GM19324 (cell line): ENCODE results near the gene DNHD1.
A peak's percentile ranks its signal among the peaks of the same experiment; 100 is the strongest.

Source experiments
- ATAC-seq: cut with Tn5 transposase; IDR thresholded peaks from one replicate; pipeline ENCODE4 v1.9.1; 2021; ENCODE audit warnings: mild to moderate bottlenecking, moderate library complexity; ENCODE audit not compliant: unreplicated experiment, low FRiP score

Gene DNHD1

GRCh38 chr11:6579681-6580080, 82.6 kb downstream of the DNHD1 start:
- ATAC-seq: no peak

DNA sequence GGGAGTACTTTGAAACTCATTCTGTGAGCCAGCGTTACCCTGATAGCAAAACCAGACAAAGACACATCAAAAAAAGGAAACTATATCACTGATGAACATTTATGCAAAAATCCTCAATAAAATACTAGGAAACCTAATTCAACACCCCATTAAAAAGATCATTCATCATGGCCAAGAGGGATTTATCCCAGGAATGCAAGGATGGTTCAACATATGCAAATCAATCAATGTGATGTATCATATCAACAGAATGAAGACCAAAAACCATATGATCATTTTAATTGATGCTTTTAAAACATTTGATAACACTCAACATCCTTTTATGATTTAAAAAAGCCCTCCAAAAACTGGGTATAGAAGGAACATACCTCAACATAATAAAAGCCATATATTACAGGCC, 86.5 kb downstream of the DNHD1 start:
- no peak for ATAC-seq

- ATAC-seq: no peak
Measured at GRCh38 chr11:6584528-6584927, 87.4 kb downstream of the DNHD1 start.

- ATAC-seq: no peak
Measured at GRCh38 chr11:6586434-6587359, 89.6 kb downstream of the DNHD1 start.

DNA sequence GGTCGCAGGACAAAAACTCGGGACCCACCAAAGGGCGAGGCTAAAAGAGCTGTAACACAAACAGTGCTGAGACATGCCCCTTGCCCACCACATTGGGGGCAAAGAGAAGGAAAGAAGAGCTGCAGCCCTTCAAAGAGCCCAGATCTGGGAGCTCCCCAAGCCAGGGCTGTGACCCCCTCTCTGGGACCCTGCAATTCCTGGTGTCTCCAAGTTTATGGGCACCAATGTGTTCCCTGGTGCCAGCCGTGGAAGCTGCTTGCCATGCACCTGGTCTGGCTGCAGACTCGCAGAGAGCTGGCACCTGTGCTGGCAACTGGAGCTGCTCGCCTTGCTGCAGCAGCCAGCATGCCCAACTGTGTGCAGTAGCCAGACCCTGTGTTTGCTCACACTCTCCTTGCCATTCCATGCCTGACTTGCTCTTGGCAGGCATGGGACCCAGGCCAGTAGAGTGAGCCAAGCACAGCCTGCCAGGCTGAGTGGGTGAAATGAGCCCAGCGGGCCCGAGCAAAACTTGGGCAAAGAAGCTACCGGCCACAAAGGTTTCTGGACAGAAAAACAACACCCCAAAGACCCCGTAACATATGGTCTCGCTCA, 90.4 kb downstream of the DNHD1 start:
- ATAC-seq: no peak

DNA sequence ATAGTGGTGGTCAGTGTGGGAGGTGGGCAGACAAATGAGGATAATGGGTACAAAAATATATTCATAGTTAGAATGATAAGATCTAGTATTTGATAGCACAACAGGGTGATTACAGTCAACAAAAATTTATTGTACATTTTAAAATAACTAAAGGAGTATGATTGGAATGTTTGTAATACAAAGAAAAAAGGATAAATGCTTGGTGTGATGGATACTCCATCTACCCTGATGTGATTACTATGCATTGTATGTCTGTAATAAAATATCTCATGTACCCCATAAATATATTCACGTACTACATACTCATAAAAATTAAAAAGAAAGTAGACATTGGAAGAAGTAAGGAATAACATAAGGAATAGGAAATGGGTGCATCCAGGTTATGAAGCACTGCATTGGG, 90.9 kb downstream of the DNHD1 start:
- ATAC-seq: no peak

DNA sequence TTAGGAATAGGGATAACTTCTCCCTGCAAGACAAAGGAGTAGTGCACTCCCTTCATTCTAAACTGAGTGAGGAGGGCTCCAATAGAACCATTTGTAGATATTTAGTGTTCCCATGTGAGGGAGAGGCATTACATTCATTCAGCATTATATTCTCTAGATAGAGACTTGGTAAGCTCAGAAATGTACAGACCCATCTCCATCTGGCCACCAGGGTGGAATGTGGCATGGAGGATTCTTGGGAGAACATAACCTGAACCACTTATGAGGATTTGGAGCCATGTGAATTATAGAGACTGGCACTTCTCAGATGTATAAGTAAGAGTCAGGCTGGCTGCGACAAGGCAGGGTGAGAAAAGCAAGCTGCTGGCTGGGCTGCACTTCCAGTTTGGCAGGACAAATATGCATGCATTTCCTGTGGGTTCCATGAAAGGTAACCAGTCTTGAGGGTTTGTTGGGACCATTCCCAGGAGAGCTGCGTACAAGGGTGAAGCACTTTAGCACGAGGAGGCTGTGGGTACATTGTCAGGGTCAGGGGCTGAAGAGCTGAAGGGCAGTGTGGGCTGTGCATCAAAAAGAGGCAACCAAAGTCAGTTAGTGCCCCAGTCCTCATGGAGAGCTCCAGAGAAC, 97.2 kb downstream of the DNHD1 start:
- ATAC-seq: no peak

DNA sequence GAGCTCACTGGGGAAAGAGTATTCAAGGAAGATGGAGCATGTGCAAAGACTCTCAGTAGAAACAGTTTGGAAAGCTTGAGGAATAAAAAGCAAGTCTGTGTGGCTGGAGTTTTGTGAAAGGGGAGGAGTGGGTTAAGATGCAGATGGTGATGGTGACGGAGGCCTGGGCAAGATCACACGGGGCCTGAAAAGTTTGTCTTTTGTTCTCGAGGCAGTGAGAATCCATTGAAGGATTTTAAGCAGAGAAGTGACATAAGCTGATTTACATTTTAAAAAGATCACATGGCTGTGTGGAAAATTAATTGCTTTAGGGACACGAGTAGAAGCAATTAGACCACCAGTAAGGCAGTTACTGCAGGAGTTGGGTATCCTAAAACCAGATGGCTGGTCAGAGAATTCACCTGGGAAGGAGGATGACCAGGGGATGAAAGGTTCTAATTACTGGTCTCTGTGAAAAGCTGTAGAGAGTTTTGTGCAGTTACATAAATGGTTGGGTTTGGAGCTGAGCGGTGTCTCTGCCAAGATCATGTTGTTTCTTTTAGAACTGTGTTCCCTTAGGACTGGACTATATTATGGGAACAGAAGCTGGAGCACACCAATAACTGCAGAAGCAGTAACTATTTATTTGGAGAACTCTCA, 99.3 kb downstream of the DNHD1 start:
- no peak for ATAC-seq

- ATAC-seq: no peak
Measured at GRCh38 chr11:6598555-6598954, 101.5 kb downstream of the DNHD1 start.

DNA sequence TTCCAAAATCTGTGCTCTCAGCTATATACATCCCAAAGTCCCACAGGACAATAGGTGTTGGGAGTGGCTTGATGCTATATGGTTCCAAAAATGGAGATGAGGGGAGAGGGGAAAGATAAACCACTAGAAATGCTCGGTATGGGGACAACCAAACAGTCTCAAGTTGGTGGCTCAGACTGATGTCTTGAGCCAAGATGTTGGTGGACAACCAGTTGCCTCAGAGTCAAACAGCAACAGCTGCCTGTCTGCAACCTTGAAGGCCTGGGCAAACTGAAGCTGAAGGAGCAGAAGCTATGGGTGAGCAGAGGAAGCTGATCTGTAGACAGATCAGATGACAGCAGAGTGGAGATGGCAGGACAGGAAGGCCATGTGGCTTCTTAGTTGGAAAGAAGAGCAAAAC, 102.4 kb downstream of the DNHD1 start:
- ATAC-seq: no peak

- no peak for ATAC-seq
Measured at GRCh38 chr11:6599881-6600390, 102.9 kb downstream of the DNHD1 start.

DNA sequence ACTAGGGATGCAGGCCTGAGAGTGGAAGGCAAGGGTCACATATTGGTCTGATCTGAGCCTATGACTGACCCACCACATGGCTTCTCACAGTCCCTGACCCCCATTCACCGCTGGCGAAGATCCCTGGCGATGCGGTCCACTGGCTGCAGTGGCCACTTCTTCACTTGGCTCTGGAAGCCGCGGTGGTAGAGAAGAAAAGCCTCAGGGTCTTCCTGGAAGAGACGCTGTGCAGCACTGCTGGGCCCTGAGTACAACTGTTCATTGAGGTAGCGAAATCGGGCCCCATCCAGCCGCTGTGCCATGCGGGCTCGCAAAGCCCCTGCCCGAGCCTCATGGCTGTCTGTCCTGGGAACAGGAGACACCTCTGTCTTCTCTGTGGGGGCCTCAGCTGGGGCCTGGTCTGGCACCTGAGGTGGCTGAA, 104.0 kb downstream of the DNHD1 start:
- ATAC-seq: no peak

DNA sequence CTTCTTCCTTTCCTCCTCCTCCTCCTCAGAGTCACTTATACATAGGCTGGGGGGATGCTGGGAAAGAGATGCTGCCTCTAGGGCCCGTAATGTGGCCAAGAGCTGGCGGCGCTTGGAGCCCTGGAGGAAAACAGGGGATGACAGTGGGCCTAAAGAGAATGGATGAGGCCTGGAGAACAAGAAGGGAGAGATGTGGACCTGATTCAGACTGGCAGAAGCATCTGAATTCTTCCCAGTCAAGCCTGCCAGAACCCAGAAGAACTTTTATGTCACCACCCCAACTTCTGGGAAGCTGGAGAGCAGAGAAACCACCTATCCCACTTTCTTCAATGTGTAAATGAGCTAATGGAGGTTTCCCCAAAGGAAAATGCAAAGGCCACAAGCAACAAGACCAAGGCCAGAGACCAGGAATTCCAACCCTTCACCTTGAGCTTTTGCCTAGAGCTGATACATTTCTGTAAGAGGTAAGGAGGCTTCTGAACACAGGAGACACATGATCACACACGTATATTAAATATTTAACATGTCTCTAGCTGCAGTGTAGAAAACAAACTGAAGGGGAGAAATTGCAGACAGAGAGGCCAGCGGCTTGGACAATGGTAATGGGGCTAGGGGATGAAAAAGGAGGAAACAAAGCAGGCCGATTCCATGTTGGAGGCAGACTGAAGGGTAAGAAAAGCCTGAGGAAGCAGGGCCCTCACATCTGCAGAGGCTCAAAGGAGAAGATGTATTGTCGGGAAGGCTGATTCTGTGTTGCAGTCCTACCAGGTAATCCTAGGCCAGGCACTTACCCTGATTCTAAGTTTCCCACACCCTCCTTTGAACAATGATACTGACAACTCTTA, 105.2 kb downstream of the DNHD1 start:
- no peak for ATAC-seq

GRCh38 chr11:6603287-6604080, 106.4 kb downstream of the DNHD1 start, which contains the start of the genes ILK and RRP8:
ILK (plus strand) TSS chr11:6603774; CDS start chr11:6604272, 498 bp downstream.
RRP8 (minus strand) TSS chr11:6603616; CDS start chr11:6603502, 114 bp downstream.
- ATAC-seq: peak; percentile 89

GRCh38 chr11:6604081-6604626, 107.1 kb downstream of the DNHD1 start:
- ATAC-seq: peak; percentile 19

DNA sequence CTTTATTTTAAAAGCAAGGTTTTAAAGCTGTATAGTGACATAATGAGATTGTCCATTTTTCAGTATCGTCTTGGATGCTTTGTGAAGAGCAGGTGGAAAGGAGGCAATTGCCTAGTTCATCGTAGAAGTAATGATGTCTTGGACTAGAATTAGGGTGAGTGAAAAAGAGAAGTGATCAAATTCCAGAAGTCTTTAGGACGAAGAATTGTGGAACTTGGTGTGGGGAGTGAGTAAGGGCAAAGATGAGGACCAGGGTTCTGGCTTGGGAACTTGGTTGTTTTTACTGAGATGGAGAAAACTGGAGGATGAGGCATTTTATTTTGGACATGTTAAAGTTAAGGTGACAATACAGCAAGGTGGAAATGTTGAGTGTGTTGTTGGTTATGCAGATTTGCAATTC, 107.7 kb downstream of the DNHD1 start:
- no peak for ATAC-seq

DNA sequence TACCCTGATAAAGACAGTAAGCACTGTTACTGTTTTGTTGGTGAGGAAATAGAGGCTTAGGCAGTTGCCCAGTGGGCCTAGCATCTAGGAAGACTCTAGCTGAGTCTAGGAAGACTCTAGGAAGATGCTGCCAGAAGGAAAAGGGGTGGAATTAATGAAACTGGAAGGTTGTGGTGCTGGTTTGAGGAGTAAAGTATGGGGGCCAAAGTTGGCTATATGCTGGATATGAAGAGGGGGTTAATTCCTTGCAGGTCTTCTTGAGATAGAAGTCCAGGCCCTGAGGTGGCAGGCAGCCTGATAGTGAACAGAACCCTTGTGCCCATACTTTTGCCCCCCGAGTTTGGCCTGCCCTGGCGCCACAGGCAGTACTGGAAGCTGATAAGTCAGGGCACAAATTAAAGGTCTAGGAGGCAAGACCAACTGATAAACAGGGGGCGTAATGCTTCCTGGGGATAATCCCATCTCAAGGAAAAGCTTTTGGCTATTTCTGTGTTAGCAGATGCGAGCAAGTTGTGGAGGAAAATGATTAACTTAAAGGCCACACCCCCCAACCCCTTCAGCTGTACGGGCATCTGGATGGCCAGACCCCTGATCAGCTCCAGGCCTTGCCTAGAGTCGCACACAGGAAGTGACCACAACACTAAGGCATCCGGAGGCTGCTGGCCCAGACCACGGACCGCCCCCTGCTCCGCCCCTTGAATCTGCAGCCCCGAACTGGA, 109.5 kb downstream of the DNHD1 start:
- ATAC-seq: no peak

DNA sequence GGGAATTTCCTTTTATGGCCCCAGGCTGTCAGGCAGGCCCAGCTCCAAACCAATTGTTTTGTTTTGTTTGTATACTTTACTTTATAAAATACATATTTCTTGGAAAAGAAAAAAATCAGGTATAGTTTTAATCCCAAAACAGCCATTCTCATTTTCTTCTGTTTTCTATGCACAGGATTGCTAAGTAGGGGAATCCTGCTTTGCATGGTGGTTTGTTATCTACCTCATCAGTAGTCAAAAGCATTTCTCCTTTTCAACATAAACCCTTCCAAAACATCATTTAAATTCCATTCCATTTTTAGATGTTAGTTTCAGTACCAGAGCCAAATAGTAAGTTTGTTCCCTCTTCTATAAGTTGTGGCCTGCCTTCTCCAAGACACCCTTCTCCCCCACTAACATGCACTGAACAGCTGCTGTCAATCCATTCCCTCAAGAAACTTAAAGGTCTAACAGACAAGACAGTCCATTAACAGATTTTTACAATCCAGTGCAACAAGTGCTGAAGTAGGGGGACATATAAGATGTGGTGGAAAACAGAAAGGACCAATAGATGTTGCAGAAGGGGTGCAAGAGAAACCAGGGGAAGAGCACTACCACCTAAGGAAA, 110.2 kb downstream of the DNHD1 start:
- ATAC-seq: no peak
